Heart right ventricle (tissue), 16 donors: Measurements from ENCODE around the gene EHD1. TPM values are rescaled to one million over a fixed set of nuclear protein-coding genes. Genes with fewer than 3 reads are reported as not detected.

Experiments used
- ATAC-seq, 8 donors: fragments of 200-7000 bp; cut with Tn5 transposase; one replicate each; pipeline ENCODE4 v1.9.1; 2020; ENCODE audit warnings: mild to moderate bottlenecking in 8 of 8, moderate library complexity in 8 of 8, moderate number of reproducible peaks in 1 of 8
- DNase-seq, 2 donors: peaks; one replicate each; pipeline ENCODE4 v3.0.0-alpha.2; 2020
- H3K27ac ChIP-seq, 10 donors: fragments of 200-600 bp; sonication (generic) in 2 of 10; one replicate each; pipeline versions ENCODE4 v1.5.0 to v1.8.0; 2020 to 2022; ENCODE audit warnings: mild to moderate bottlenecking in 3 of 10
- H3K27me3 ChIP-seq, 7 donors: fragments of 200-600 bp; one replicate each; pipeline ENCODE4 v1.8.0; 2021 to 2022; ENCODE audit warnings: mild to moderate bottlenecking in 2 of 7
- H3K36me3 ChIP-seq, 9 donors: fragments of 200-600 bp; sonication (generic) in 1 of 9; one replicate each; pipeline versions ENCODE4 v1.5.0 to v1.8.0; 2020 to 2022; ENCODE audit warnings: mild to moderate bottlenecking in 2 of 9
- H3K4me1 ChIP-seq, 9 donors: fragments of 200-600 bp; sonication (generic) in 1 of 9; one replicate each; pipeline versions ENCODE4 v1.5.0 to v1.8.0; 2020 to 2022; ENCODE audit warnings: mild to moderate bottlenecking in 4 of 9
- H3K4me3 ChIP-seq, 10 donors: fragments of 200-600 bp; sonication (generic) in 2 of 10; one replicate each; pipeline versions ENCODE4 v1.5.0 to v1.8.0; 2020 to 2022; ENCODE audit warnings: mild to moderate bottlenecking in 7 of 10, moderate library complexity in 2 of 10
- H3K9me3 ChIP-seq, 11 donors: fragments of 200-600 bp in 10 of 11; sonication (generic) in 2 of 11; one replicate each; pipeline versions ENCODE4 v1.5.0 to v1.8.0; 2013 to 2022; ENCODE audit warnings: mild to moderate bottlenecking in 2 of 11, control low read depth in 1 of 11, moderate library complexity in 1 of 11
- WGBS, 2 donors: extraction: QIAGEN DNeasy Blood & Tissue Kit; methylation state at CpG; one replicate each; pipeline ENCODE4 v1.1.7; 2013; ENCODE audit warnings: inconsistent platforms in 1 of 2; 5-methylcytosine and 5-hydroxymethylcytosine counted together
- intact Hi-C, 10 donors: fragments of 100-400 bp; cut with DNase I; formaldehyde crosslinking; loops; one replicate each; pipeline versions ENCODE4 v1.11.1 to v1.14.2; 2022
- polyA plus RNA-seq, 2 donors: library from polyadenylated mRNA; stranded (reverse); fragments of 200-250 nt; gene quantifications; one replicate each; pipeline ENCODE4 v1.2.3, GENCODE V29; 2013
- total RNA-seq, 10 donors: library from RNA; stranded (reverse); fragmentation: NEBNext Ultra II Directional in 3 of 10; extraction: Animal tissue kit (Norgen Biotek cat#: 25700) in 3 of 10; gene quantifications; one replicate each; pipeline versions ENCODE4 v1.2.1 to v1.2.4, GENCODE V29; 2021 to 2023
- TF ChIP-seq, protein P1 (sequence below), 9 donors: fragments of 200-600 bp; sonication (generic) in 2 of 9; IDR thresholded peaks; one replicate each; pipeline versions ENCODE4 v1.5.0 to v1.8.0; 2021 to 2022; ENCODE audit warnings: antibody characterized with exemption in 9 of 9, mild to moderate bottlenecking in 5 of 9, moderate library complexity in 1 of 9
- donor health status: Arrhythmogenic right ventricular cardiomyopathy.
- donor health status: ischemic (EF 13 %, LVEDD 7.1; RV severe dilation, severe dysfunction).
- donor health status: healthy with polysubstance abuse.
- donor health status: DM: no; HTN: yes; CAD: no.
- donor health status: DM: no; HTN: no; CAD: no.
- donor health status: ischemic (EF 25% LVEDD 6.9; RV normal size, moderate dysfunction).
- donor health status: ischemic (EF 25% LVEDD 5.7; RV mildly dilated, moderate dysfunction).
- donor health status: healthy.
- donor health status: DM: yes; HTN: yes; CAD: no.
- donor health status: Ischemic cardiomyopathy.
- donor health status: ischemic (EF 35%, LVEDD 5.7; RV mildly dilated, moderate dysfunction).
- donor health status: nonischemic (EF 11% LVEDD 7.7; RV severe dilation, severe dysfunction).
- donor health status: DM: yes; HTN: yes; CAD: no.
- donor health status: PGD.
- donor health status: ischemic (EF 29% LVEDD 5.4; RV normal size, mild dysfunction).
- donor health status: nonischemic (EF 23%, LVEDD 6.1; RV moderate dilation, normal function).

The EHD1 gene
- total and polyA plus RNA-seq, 12 donors: 26.0 to 73.1 (median 41.1) TPM

DNA sequence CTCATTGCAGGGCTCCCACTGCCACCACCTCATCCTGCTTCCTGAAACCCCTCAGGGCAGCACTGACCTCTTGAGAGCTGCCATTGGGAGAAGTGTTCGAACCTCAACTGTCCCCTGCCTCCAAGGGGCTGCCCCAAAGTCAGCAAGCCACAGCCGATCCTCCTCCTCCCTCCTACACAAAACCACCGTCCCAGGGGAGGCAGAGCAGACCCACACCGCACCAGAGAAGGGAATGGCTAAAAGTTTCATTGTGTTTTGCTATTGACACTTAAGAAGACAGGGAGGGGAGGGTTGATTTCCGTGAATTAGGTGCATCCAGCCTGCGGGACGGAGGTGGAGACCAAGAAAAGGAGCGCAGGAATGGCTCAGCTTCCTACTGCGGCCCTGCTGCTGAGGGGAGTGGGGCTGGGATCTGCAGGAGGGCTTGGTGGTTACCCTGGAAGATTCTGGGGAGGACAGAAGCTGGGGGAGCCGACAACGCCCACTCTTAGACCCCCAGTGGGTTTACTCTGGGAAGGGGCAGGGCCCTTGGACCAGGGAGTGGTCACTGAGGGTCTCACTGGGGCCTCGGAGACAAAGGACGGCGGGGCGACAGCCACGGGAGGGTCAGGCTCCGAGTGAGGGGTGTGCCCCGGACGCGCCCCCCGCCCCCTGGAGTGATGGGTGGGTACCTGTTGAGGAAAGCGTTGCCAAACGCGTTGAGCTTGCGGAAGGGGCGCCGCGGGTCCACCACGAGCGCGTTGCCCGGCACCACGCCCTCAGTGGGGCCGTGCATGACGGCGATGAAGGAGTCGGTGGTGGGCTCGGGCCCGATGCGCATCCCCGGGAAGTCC lies 815 bp downstream of the EHD1 start:
- no peak for DNase-seq
- peak in 7 of 8 donors; percentile 0 to 11 (median 4) for ATAC-seq
- no peaks in the 10 kb centered on the region for H3K9me3 ChIP-seq
- intact Hi-C loops: loop anchor here in 2 of 10 donors (2.0 kb wide), 1 partner anchor 23 kb away; no protein-coding TSS in a partner anchor
- no peaks in the 10 kb centered on the region for H3K27me3 ChIP-seq
- peak overlapping the region; percentile 68 to 99 (median 94) for H3K4me3 ChIP-seq
- TF ChIP-seq, protein P1, sequence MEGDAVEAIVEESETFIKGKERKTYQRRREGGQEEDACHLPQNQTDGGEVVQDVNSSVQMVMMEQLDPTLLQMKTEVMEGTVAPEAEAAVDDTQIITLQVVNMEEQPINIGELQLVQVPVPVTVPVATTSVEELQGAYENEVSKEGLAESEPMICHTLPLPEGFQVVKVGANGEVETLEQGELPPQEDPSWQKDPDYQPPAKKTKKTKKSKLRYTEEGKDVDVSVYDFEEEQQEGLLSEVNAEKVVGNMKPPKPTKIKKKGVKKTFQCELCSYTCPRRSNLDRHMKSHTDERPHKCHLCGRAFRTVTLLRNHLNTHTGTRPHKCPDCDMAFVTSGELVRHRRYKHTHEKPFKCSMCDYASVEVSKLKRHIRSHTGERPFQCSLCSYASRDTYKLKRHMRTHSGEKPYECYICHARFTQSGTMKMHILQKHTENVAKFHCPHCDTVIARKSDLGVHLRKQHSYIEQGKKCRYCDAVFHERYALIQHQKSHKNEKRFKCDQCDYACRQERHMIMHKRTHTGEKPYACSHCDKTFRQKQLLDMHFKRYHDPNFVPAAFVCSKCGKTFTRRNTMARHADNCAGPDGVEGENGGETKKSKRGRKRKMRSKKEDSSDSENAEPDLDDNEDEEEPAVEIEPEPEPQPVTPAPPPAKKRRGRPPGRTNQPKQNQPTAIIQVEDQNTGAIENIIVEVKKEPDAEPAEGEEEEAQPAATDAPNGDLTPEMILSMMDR (IDR thresholded peaks at IDR 0.05): no peak
- H3K4me1 ChIP-seq: peaks cover 16 to 80% (median 64%) of the 10 kb centered on the region in 9 donors
- WGBS, 2 donors: 0% methylated on average over 41 of the region's 41 CpGs
- peak overlapping the region; percentile 55 to 96 (median 92) for H3K27ac ChIP-seq
- peaks cover 3 to 30% (median 8%) of the 10 kb centered on the region in 9 donors for H3K36me3 ChIP-seq

DNA sequence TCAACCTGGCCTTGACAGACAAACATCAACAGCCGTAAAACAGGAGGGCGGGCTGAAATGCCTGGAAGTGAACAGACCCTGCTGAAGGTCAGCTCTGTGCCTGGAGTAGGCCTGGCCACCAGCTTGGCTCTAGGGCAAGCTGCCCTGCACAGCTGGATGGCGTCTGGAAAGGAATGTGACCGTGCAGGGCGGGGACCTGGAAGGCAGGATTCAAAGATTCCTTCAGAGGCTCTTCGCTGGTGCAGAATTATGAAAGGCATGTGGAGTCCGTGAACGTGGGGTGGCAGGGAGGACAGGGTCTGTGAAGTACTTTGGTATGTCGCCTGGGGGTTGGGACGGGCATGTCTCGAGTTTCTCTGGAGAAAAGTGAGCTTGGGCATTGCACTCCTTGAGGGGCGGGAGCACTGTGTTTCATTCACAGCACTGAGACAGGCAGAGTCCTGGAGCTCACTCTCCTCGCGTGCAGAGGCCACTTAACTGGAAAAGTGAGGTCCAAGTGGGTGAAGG lies 1.5 kb downstream of the EHD1 start:
- DNase-seq (no peak), ATAC-seq (no peak)
- TF ChIP-seq, protein P1 (IDR thresholded peaks at IDR 0.05): no peak
- peaks cover 3 to 37% (median 10%) of the 10 kb centered on the region in 9 donors for H3K36me3 ChIP-seq
- intact Hi-C loops: loop anchor here in 1 of 10 donors (2.0 kb wide), 1 partner anchor 22 kb away; no protein-coding TSS in a partner anchor
- H3K27me3 ChIP-seq: no peaks in the 10 kb centered on the region
- 8 to 10% methylated on average over 14 of the region's 14 CpGs for WGBS, 2 donors
- peak overlapping the region in 9 of 10 donors; percentile 84 to 96 (median 92) for H3K27ac ChIP-seq
- H3K4me1 ChIP-seq: peaks cover 20 to 86% (median 71%) of the 10 kb centered on the region in 9 donors
- no peaks in the 10 kb centered on the region for H3K9me3 ChIP-seq
- H3K4me3 ChIP-seq: peak overlapping the region; percentile 68 to 99 (median 94)

DNA sequence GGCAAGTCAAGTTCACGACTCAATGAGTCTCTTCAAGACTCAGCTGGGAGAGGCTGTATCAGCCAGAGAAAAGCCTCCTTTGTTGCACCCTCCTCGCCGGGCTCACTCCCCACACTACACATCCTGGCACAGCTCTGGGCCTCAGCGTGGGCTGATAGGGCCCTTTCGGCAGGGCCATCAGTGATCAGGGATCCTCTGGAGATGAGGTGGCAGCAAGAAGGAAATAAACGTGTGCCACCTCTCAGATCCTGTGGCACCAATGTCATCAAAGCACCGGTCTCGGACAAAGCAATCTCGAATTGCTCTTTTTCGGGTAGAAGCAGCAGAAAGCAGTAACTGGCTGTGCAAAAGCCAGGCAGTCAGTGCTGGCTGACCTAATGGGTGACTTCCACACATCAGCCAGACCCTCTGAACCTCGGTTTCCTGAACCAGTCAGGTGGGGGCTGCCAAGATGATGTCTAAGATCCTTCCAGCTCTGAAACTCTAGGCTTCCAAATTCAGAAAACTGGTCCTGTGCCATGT lies 2.1 kb downstream of the EHD1 start:
- Histone ChIP-seq H3K36me3 (peaks cover 3 to 43% (median 10%) of the 10 kb centered on the region in 9 donors), H3K27me3 (no peaks in the 10 kb centered on the region), H3K9me3 (no peaks in the 10 kb centered on the region), H3K4me1 (peaks cover 26 to 88% (median 77%) of the 10 kb centered on the region in 9 donors), H3K27ac (peak overlapping the region in 9 of 10 donors; percentile 84 to 96 (median 92)), H3K4me3 (peak overlapping the region; percentile 68 to 99 (median 94))
- intact Hi-C loops: loop anchor here in 1 of 10 donors (2.0 kb wide), 1 partner anchor 21 kb away; no protein-coding TSS in a partner anchor
- ATAC-seq (no peak), DNase-seq (no peak)
- TF ChIP-seq, protein P1 (IDR thresholded peaks at IDR 0.05): no peak
- 29 to 36% methylated on average over 11 of the region's 11 CpGs for WGBS, 2 donors
